C4-2B (cell line): ENCODE data around the gene PPP1R7.

Experiments used
- H3K27ac ChIP-seq: fragments of 450-650 bp; 2 replicates; pipeline ENCODE4 v1.5.1; 2017
- CTCF ChIP-seq: fragments of 450-650 bp; conservative IDR thresholded peaks from 2 replicates; pipeline ENCODE4 v1.5.1; 2017; ENCODE audit warnings: mild to moderate bottlenecking
- ZFX ChIP-seq: fragments of 450-650 bp; IDR thresholded peaks from 2 replicates; pipeline ENCODE4 v1.6.1; 2017

Gene PPP1R7

GRCh38 chr2:241224018-241224850 lies 74.0 kb downstream of the PPP1R7 start:
- no peak overlapping the region for H3K27ac ChIP-seq
- TF ChIP-seq CTCF (no peak), ZFX (no peak)

- no peak for TF ChIP-seq CTCF
- no peak for TF ChIP-seq ZFX
- no peak overlapping the region for H3K27ac ChIP-seq
Measured at GRCh38 chr2:241224851-241225438, 74.7 kb downstream of the PPP1R7 start.

- TF ChIP-seq ZFX (no peak), CTCF (no peak)
- H3K27ac ChIP-seq: no peak overlapping the region
Measured at GRCh38 chr2:241225545-241225944, 75.3 kb downstream of the PPP1R7 start.

GRCh38 chr2:241225983-241226382 lies 75.7 kb downstream of the PPP1R7 start:
- no peak for TF ChIP-seq CTCF
- no peak for TF ChIP-seq ZFX
- no peak overlapping the region for H3K27ac ChIP-seq

- no peak overlapping the region for H3K27ac ChIP-seq
- no peak for TF ChIP-seq ZFX
- no peak for TF ChIP-seq CTCF
Measured at GRCh38 chr2:241226723-241227572, 76.7 kb downstream of the PPP1R7 start.

- H3K27ac ChIP-seq: no peak overlapping the region
- TF ChIP-seq ZFX (no peak), CTCF (no peak)
Measured at GRCh38 chr2:241227594-241227993, 77.3 kb downstream of the PPP1R7 start.
